Activated effector memory CD4-positive, alpha-beta T cell treated with anti-CD3 and anti-CD28 coated beads, Interleukin-2, amount 50 U/mL, for 16 hours (primary cell): ENCODE data around the gene NPY2R.

ENCODE experiments used
- DNase-seq: peaks from one replicate; pipeline ENCODE4 v3.0.0-alpha.2; 2020

NPY2R gene

DNA sequence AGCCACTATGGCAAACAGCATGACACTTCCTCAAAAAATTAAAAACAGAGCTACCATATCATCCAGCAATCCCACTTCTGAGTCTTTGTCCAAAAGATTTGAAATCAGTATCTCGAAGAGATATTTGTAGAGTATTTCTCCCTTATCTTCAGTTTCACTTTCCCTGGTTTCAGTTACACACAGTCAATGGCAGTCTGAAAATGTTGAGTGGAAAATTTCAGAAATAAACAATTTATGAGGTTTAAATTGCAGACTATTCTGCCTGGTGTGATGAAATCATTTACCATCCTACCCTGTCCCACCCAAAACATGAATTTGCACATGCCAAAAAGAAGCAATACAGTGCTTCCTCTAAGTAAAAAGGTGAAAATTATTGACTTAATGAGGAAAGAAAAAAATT, 43.9 kb downstream of the NPY2R start:
- DNase-seq = no peak

DNA sequence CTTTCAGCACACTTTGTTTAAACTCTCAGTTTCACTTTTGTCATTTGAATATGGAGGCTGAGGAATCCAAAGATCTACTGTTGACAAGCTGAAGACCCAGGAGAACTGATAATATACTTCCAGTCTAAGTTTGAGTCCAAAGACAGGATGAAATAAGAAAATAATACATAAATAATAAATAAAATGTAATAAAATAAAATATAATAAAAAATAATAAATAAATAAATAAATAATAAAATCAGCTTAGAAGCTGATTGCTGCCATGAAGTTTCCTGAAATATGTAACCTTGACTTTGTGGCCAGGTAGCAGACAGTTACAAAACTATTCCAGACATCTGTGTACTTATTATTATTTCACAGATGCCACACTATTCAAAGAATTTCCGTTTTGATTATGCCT, 55.0 kb downstream of the NPY2R start:
- no peak for DNase-seq

- DNase-seq = no peak
Measured at GRCh38 chr4:155265113-155265512, 56.7 kb downstream of the NPY2R start.
